ENCODE measurements around the gene LMX1A. TPM values are rescaled to one million over a fixed set of nuclear protein-coding genes. Genes with fewer than 3 reads are reported as not detected.

Gene LMX1A
- total RNA-seq, 6 donors from 2014 or later = 0.33 to 0.67 TPM; not detected in 4

DNA sequence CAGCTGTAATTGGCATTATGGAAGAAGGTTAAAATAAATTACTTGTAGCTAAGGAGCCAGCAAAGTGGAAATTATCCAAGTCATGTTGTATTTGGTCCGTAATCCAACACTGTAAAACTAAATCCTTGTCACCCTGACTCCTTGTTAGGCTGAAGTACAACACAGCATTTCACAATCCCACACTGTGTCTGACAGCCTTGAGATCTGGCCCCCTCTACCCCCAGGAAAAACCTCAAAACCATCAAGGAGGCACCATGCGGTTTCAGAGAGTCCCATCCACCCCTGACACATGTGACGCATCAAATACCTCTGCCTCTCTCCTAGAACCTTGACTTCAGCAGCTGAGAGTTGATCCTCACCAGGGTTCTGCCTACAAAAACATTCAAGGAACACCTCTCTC lies 41.0 kb downstream of the LMX1A start:
- H3K27ac ChIP-seq = no peak overlapping the region
- TF ChIP-seq POLR2A (IDR thresholded peaks at IDR 0.05) (no peak), EP300 (IDR thresholded peaks at IDR 0.05) (no peak), POLR2AphosphoS5 (IDR thresholded peaks at IDR 0.05) (no peak), CTCF (IDR thresholded peaks at IDR 0.05) (no peak)
- no peak overlapping the region for H3K4me3 ChIP-seq
- 74 to 75% methylated on average over 3 of the region's 3 CpGs for WGBS, 2 donors
- no peaks in the 10 kb centered on the region for H3K4me1 ChIP-seq
- no peak for DNase-seq
- H3K36me3 ChIP-seq = no peaks in the 10 kb centered on the region
- H3K9me3 ChIP-seq = peaks cover 0 to 4% (median 2%) of the 10 kb centered on the region in 4 donors
- no peak for ATAC-seq (ENCODE audit: low FRiP score in 2 of 2)
- H3K27me3 ChIP-seq = no peaks in the 10 kb centered on the region

- TF ChIP-seq POLR2AphosphoS5 (IDR thresholded peaks at IDR 0.05) (no peak), EP300 (IDR thresholded peaks at IDR 0.05) (no peak), POLR2A (IDR thresholded peaks at IDR 0.05) (no peak), CTCF (IDR thresholded peaks at IDR 0.05) (no peak)
- ATAC-seq (ENCODE audit: low FRiP score in 2 of 2) (no peak), DNase-seq (no peak)
- Histone ChIP-seq H3K27ac (no peak overlapping the region), H3K4me1 (no peaks in the 10 kb centered on the region), H3K27me3 (no peaks in the 10 kb centered on the region), H3K36me3 (no peaks in the 10 kb centered on the region), H3K4me3 (no peak overlapping the region), H3K9me3 (peaks cover 0 to 4% (median 2%) of the 10 kb centered on the region in 4 donors)
- 27 to 43% methylated on average over 4 of the region's 4 CpGs for WGBS, 2 donors
These were observed 42.6 kb downstream of the LMX1A start for GRCh38 chr1:165313903-165314302.

DNA sequence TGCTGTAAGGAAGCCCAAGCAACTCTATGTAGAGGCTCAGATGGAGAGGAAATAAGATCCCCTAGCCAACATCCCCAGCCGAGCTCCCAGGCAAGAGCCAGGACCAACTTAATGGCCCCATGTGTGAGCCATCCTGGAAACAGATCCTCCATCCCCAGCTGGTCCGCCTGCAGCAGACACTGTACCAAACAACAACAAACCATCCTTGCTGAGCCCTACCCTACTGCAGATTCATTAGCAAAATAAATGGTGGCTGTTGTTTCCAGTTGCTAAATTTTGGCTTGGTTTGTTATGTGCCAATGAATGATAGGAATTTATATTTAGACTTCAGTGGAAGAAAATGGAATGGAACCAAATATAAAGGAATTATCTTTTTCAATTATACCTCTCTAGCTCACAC lies 43.9 kb downstream of the LMX1A start:
- 67 to 69% methylated on average over 1 to 2 of the region's 2 CpGs for WGBS, 2 donors
- Histone ChIP-seq H3K9me3 (peaks cover 0 to 4% (median 2%) of the 10 kb centered on the region in 4 donors), H3K27ac (no peak overlapping the region), H3K4me1 (no peaks in the 10 kb centered on the region), H3K36me3 (no peaks in the 10 kb centered on the region), H3K4me3 (no peak overlapping the region), H3K27me3 (no peaks in the 10 kb centered on the region)
- ATAC-seq (ENCODE audit: low FRiP score in 2 of 2) (no peak), DNase-seq (no peak)
- TF ChIP-seq POLR2AphosphoS5 (IDR thresholded peaks at IDR 0.05) (no peak), POLR2A (IDR thresholded peaks at IDR 0.05) (no peak), CTCF (IDR thresholded peaks at IDR 0.05) (no peak), EP300 (IDR thresholded peaks at IDR 0.05) (no peak)

DNA sequence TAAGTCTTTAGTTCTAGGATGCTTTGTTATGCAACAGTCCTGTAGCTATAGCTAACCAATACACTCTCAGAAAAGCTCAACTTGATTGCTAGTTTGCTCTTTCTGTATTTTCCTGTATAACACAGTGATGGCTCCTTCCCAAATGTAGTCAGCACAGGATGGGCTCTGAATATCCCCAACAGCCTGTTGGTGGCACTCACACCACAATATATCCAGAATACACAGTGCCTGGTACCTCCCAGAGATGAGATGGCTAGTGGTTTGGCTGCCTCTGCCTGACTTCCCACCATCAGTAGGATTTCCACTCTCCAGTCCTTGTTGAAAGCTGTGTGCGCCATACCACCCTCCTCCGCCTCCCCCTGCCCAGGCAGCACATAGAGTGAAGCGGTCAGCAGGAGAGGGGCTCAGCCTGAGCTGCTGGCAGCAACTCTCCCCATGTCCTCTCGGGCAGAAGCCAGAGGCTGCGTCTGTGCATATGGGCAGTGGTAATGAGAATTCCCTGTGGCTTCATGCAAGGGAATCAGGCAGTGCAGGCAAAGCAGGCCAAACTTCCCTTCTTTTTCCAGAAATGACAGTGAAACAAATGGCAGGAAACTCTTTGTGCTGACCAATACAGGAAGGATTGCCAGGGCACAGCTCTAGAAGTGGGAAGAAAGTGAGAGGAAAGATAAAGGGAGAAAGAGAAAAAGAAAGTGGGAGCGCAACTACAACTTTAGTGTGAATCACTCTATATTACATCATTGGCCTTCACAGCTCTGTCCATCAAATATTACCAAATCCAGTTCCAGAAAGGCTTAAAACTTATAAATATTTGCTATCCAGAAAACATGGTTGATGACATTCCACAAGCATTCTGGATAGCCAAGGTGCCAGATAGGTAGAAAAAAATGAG lies 49.7 kb downstream of the LMX1A start:
- Histone ChIP-seq H3K36me3 (no peaks in the 10 kb centered on the region), H3K4me3 (no peak overlapping the region), H3K9me3 (no peaks in the 10 kb centered on the region), H3K27me3 (no peaks in the 10 kb centered on the region), H3K27ac (no peak overlapping the region), H3K4me1 (no peaks in the 10 kb centered on the region)
- ATAC-seq (ENCODE audit: low FRiP score in 2 of 2) = peak in 1 of 2 donors; percentile 44
- no peak for TF ChIP-seq POLR2A (IDR thresholded peaks at IDR 0.05)
- TF ChIP-seq POLR2AphosphoS5 (IDR thresholded peaks at IDR 0.05) = no peak
- TF ChIP-seq CTCF (IDR thresholded peaks at IDR 0.05) = no peak
- TF ChIP-seq EP300 (IDR thresholded peaks at IDR 0.05) = no peak
- no peak for DNase-seq
- WGBS, 2 donors = 67 to 70% methylated on average over 4 to 6 of the region's 6 CpGs

All from upper lobe of left lung (tissue), 6 donors.